DMS114 treated with DMSO at 0.1 percent for 48 hours (cell line): Measurements from ENCODE around the gene VCL.
A peak's percentile ranks its signal among the peaks of the same experiment; 100 is the strongest.
"Not testable (repeated sequence)": the region's sequence is repeated elsewhere in the genome, so short reads cannot be mapped to it uniquely, and the experiment has no call there.

Experiments
- DNase-seq: peaks from one replicate; lab custom pipeline; 2025; ENCODE audit not compliant: unreplicated experiment; lab: John Stamatoyannopoulos, UW

Gene VCL

DNA sequence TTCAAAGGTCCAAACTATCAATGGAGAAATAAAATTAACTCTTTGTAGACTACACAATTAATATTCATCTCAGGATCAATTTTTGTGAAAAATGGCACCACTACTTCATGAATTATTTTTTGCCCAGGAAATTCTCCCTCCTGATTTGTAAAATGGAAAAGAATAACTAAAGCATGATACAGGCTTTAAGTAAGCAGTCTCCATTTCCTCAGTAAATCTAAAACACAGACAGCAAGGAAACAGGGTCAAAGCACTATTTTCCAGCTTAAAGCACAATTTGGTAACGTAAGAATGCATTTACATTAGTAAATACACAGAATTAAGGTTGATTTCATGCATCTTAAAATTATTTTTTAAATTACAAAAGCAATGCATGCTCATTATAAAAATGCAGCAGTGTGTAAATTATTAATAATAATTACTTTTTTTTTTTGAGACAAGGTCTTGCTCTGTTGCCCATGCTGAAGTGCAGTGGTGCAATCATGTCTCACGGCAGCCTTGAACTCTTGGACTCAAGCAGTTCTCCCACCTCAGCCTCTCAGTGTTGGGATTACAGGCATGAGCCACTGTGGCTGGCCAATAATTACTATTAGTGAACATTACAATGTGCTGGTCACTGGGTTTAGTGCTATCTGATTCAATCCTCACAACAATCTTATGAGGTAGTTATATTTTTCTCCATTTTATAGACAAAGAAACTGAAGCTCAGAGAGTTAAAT, 26.1 kb upstream of the VCL start:
- DNase-seq, result no peak

DNA sequence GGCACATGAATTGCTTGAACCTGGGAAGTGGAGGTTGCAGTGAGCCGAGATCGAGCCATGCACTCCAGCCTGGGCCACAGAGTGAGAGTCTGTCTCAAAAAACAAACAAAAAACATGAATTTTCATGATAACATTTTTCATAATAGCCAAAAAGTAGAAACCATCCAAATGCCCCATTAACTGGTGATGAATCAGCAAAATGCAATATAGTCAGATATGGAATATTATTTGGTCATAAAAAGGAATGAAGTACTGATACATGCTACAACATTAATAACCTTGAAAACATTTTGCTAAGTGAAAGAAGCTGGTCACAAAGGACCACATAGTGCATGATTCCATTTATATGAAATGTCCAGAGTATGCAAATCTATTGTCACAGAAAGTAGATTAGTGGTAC, 24.5 kb upstream of the VCL start:
- DNase-seq, result no peak

DNA sequence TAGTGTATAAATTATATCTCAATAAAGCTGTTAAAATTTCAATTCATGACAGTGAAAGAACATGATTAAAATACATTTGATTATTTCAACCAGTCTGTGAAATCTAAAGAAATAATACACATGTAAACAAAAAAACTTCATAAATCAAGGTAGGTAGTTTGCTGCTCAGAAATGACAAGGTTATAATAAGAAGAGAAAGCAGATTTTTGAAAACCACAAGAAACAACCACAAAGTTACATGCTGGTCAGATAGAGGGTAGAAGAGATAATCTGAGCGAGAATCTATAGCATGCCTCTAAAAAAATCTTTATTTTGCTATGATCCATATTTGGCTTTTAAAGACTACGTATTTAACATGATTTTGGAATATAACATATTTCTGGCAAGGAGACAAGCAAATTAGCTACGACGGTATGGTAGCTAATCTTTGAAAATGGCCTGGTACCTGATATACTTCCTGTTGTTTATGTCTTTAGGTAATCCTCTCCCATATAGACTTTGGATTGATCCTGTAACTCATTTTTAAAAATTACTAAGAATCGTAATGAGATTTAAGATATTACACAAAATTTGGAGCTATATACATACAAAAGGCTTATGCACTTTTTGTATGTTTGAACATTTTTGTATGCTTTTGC, 23.5 kb upstream of the VCL start:
- DNase-seq, result no peak

DNA sequence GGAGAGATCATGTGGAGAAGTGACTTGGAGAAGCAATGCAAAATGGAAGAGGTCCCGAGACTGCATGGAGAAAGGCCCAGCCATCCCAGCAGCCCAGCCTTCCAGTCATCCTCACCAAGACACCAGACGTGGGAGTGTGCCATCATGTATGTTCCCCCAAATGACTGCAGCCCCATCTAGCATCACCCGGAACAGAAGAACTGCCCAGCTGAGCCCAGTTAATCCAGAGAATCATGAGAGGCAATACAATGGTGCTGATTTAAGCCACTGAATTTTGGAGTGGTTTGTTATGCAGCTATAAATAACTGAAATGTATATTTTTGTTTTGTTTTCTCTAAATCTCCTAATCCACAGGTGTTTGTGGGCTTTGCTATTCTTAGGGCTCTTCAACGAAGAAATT, 22.5 kb upstream of the VCL start:
- no peak for DNase-seq

DNA sequence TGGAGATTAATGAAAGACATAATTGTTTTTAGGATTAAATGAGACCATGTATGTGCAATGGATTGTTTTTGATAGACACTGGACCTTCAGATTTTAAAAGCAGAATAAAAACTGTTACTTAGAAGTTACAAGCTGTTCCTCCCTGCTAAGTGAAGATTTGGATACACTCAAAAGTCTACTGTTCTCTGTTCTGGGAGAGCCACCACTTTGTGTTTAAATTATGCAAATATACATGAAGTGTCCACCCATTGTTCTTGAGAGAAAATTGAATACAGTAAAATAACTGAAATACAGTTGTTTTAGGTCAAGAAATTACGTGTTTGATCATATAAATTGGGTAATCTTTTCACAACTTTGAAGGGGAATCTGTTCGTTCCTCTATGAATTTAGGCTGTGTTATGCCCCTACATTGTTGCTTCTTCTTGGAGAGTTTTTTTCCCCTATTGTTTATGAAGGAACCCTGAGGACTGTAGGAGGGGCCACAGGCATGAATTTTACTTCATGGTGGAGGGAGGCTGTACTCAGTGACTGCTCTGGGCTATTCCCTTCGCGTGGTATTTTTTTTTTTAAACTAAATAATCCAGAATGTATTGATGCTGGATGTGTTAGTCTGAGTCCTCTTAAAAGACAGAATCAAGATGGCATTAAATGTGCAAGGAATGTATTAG, 18.6 kb upstream of the VCL start:
- no peak for DNase-seq

DNA sequence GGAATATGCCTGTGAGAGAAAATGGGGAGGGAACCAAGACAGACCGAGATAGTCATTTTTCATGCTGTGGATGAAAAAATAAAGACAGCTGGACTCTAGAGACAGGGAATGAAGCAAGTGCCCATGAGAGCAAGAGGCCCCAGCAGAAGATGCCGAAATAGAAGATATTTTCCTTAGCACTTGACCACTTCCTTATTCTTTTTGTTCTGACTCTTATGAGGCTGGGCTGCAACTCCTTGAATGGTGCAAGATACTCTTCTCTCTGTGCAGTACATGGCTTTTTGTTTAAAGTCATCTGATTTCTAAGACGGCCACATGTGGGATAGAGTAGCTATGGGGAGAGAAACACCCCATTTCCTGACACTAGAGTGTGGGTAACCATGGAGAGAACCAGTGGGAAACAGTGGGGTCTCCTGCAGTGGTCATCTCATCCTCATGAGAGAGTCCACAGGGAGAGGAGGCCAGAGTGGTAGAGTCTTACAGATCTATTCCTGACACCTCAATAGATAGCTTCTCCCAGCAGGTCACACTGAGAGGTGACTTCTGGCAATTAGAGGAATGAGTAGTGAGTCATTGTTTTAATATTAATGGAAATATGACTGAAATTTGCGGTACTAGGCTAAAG, 18.0 kb upstream of the VCL start:
- no peak for DNase-seq

DNA sequence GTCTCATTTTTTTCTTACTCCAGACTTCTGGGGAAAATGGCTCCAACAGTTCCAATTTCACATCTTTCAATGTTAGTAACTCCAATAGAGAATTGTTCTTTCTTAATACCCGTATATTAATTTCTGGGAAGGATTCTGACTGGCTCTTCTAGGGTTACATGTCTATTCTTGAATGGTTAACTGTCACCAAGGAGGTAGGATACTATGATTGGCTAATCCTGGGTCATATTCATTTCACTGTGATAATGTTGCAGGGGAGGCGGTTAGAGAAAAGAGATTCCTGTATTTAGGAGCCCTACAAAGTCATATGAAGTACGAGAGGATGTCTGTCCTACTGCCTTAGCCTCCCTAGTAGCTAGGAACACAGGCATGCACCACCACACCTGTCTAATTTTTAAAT, 16.1 kb upstream of the VCL start:
- DNase-seq, result no peak

DNA sequence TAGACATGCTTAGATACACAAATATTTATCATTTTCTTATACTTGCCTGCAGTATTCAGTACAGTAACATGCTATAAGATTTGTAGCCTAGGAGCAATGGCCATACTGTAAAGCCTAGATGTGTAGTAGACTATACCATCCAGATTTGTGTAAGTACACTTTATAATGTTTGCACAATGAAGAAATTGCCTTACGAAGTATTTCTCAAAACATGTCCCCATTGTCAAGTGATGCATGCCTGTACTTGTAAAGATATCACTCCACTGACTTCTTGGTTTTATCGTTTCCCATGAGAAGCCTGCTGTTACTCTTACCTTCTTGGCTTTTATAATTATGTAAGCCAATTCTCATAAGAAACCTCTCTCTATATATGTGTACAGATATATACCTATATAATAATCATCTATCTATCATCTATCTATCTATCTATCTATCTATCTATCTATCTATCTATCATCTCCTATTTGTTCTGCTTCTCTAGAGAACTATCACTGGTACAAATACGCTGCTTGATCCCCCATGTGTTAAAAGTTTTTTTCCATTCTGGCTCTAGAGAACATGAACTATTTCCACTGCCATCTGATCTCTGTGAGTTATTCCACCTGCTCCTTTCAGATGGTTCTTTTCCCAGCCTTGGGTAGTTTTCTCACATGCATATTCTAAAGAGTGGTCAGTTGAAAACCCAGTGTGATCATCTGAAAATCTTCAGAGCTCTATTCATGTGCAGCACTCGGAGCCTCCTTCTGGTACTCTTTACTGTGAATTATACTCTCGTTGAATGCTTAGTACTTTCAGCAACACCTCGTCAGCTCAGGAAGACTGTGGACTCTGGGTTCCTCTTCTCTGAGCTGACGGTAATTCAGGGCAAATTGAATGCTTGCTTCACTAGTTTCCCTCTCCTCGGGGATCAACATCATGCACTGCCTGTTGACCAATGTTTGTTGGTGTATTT, 14.5 kb upstream of the VCL start:
- no peak for DNase-seq

DNA sequence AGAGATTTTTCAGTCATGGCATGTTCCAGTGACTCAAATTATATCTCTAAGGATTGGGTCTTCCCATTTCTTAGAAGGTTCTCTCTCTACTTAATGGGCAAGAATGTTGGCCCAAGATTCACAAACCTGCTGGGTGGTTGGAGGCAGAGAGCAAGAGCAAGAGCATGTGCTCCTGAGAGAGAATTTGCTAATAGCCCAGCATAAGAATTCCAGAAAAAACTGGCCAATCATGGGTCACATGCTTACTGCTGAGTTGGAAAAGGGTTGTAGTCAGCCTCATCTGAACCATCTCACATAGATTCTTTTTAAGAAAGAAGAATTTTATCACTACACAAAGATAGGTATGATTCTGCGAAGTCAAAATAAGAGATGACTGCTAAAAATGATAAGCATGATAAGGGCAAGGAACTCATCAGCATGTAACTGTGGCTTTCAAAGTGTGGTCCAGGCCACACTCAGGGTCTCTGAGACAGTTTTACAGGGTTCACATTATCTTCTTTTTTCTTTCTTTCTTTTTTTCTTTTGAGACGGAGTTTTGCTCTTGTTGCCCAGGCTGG, 8.2 kb upstream of the VCL start:
- DNase-seq, result no peak

DNA sequence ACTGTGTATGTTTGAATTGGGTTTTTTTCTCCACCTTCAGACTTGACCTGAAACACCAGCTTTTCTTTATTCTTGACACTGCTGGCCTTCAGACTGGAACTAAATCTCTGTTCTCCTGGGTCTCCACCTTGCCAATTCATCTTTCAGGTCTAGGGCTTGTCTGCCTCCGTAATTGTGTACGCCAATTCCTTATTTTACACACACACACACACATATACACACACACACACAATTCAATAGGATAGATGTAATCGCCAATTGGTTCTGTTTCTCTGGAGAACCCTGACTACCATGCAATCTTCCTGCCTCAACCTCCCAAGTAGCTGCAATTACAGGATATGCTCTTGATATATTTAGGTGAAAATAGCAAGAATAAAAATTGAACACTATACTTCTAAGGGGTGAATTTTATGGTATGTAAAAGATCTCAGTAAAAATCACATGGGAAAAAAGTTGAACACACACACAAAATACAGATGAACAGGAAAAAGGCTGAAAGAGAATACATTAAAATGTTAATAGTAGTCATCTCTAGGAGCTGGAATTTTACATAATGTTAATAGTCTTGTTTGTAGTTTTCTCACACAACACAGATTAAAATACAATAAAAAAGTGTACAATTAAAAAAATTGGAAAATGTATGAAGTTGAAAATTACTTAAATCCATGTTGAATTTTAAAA, 6.6 kb upstream of the VCL start:
- no peak for DNase-seq

DNA sequence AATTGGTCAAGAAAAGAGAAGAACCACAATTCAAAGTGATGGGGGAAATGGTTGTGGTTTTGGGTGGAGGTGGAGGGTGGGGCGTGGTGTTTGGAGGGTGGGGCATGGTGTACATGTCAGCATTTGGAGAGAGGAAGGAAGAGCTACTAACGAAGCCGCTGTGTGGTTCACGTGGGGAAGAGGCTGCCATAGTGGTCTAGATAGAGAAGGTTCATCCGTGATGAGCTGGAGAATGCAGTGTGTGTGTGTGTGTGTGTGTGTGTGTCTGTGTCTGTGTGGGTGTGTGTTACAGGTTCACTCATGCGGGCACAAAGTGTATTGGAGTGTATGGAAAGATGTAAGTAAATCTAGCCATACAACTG, 6.1 kb upstream of the VCL start:
- no peak for DNase-seq

DNA sequence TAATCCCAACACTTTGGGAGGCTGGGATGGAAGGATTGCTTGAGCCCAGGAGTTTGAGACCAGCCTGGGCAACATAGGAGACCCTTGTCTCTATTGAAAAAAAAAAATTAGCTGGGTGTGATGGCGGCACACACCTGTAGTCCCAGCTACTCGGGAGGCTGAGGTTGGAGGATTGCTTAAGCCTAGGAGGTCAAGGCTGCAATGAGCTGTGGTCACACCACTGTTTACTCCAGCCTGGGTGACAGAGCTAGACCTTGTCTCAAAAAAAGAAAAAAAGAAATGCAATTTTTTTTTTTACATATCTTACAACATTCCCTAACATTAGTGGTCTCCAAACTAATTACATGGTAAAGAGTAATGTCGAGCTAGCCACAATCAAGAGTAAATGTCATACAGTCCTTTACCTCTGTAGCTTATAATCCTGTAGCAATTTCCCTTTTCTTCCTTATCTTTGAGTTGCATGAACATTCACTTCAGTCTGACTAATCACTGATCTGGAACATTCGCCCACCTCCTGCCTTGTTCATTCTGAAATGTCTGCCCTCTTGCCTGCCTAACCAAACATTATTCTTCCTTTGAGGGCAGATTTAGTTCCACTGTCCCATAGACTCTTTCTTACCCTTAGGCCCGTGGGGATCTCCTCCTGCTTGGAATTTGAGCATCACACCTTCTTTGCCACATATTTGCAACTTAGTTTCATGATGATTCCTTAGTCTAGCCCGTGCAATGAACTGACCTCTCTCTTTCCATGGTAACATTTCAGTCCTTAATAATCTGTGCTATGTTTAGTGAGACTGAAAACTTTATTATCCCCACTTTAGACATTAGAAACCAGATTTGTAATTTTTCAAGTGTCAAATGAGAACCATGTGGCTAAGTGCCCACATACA, 4.8 kb upstream of the VCL start:
- DNase-seq, result no peak

DNA sequence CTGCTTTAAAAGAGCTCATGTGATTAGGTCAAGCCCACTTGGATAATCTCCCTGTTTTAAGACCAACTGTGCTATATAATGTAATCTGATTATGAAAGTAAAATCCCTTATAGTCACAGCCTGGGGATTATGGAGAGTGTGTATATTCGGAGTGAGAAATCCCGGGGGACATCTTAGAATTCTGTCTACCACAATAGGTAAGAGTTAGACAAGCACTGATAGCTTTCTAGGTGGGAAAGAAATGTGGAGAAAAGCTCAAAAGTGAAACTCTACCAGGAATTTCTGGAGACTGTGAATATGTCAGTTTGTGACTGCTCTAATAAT, 2.9 kb upstream of the VCL start:
- DNase-seq, result no peak

DNA sequence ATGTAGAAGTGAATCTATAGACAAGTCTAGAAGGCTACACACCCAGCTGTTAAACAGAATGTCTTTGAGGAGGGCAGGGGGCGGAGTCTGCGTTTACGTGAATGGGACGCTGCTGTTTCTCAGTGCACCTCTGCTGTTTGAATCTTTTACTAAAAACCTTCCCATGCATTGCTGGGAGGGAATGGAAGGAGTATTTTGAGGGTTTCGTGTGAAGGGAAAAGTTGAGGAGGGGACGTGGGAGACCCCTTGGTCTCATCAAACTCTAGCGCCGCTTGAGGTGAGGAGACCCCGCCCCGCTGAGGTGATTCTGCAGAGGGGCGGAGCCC, 492 bp upstream of the VCL start:
- DNase-seq, result peak; percentile 94

DNA sequence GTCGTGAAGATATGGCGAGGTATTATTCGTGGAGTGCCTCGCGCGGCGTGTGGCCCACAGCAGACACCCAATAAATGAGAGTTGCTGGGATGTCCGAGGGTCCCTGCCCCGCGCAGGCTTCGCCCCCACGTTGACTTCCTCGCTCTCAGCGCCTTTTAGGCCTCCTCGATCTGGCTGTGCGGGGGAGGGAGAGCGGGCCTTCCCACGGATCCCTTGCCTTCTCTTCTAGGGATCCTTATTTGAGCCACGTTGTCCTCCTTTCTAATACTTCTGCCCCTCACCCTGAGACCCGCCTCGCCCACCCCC, 660 bp downstream of the VCL start:
- DNase-seq, result no peak

DNA sequence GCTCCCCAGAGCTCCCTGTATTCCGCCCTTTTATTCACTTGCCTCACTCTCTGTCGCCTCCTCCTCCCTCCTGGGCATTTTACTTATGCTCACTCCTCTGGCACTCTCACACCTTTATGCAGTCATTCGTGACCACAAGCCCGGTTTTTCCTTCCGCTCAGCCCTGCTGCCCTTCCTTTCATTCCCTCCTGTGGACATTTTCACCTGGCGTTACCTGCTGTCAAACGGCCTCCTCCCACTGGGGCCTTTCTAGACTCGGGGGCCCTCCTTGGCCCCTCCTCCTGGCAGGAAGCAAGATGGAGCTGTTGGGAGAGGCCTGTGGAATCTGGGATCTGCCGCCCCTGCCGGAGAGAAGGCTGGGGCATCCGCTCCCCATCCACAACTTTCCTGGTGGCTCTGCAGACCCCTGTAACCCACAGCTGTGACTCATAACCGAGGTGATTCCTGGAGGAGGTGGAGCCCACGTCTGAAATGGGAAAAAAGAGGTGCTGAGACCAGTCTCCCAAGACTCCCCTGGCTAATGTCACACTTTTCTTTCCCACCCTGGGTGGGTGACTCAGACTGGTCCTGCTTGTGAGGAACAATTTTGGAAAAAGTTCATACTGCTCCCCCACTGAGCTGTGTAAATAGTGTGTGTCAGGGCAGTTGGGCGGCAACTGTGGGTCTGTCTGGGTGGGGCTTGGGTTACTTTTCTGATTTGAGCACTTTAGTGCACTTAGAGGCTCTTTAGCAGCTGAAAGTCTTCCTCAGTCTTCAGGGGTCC, 1.2 kb downstream of the VCL start:
- DNase-seq, result peak; percentile 74

DNA sequence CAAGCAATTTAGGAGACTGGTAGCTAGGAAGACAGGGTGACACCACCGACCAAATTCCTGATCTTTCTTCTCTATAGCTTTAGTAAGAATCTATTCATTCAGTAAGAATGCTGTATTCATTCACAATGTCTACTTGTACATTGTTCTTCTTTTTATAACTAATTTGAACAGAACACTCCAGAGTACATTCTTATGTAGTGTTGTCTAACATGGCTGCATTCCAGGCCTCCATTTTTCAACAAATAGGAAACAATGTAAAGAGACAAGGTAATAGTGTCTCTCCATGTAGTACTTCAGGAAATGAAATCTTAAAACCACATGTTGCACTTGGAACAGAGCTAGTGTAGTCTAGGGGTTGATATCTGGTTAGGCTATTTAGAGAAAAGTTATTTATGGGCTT, 1.8 kb downstream of the VCL start:
- no peak for DNase-seq

DNA sequence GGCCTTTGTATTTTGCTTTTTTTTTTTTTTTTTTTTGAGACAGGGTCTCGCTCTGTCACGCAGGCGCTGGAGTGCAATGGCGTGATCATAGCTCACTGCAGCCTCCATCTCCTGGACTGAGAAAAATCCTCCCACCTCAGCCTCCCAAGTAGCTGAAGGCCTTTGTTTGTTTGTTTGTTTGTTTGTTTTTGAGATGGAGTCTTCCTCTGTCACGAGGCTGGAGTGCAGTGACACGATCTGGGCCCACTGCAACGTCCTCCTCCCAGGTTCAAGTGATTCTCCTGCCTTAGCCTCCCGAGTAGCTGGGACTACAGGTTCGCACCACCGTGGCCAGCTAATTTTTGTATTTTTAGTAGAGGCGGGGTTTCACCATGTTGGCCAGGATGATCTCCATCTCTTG, 2.3 kb downstream of the VCL start:
- DNase-seq, result not testable (repeated sequence)
